Measurements from ENCODE around the gene CDK11B.

CDK11B gene

GRCh38 chr1:1626207-1627141 is 32.3 kb downstream of the CDK11B start:
- no peak for DNase-seq

GRCh38 chr1:1625824-1626206 is 33.0 kb downstream of the CDK11B start:
- no peak for DNase-seq

- DNase-seq = no peak
Observed at GRCh38 chr1:1625404-1625775, 33.4 kb downstream of the CDK11B start.

GRCh38 chr1:1624443-1625403 is 34.1 kb downstream of the CDK11B start:
- no peak for DNase-seq

GRCh38 chr1:1623631-1624442 is 35.0 kb downstream of the CDK11B start:
- DNase-seq = no peak

GRCh38 chr1:1623181-1623630 is 35.6 kb downstream of the CDK11B start:
- no peak for DNase-seq

GRCh38 chr1:1622788-1623094 is 36.1 kb downstream of the CDK11B start:
- no peak for DNase-seq

GRCh38 chr1:1622010-1622787 is 36.6 kb downstream of the CDK11B start:
- no peak for DNase-seq

- no peak for DNase-seq
Observed at GRCh38 chr1:1621173-1622009, 37.4 kb downstream of the CDK11B start.

GRCh38 chr1:1620433-1621139 is 38.2 kb downstream of the CDK11B start:
- no peak for DNase-seq

GRCh38 chr1:1619917-1620361 is 38.9 kb downstream of the CDK11B start:
- no peak for DNase-seq

GRCh38 chr1:1618396-1619068 is 40.3 kb downstream of the CDK11B start:
- no peak for DNase-seq

GRCh38 chr1:1617925-1618324 is 40.9 kb downstream of the CDK11B start:
- no peak for DNase-seq

GRCh38 chr1:1617516-1617915 is 41.3 kb downstream of the CDK11B start:
- no peak for DNase-seq

GRCh38 chr1:1616838-1617237 is 42.0 kb downstream of the CDK11B start:
- no peak for DNase-seq

- DNase-seq = no peak
Observed at GRCh38 chr1:1616045-1616790, 42.6 kb downstream of the CDK11B start.

- DNase-seq = peak; percentile 92
Observed at GRCh38 chr1:1615256-1616044, 43.4 kb downstream of the CDK11B start, which contains the start of gene MIB2. Gene MIB2 (plus strand): TSS chr1:1615500. CDS start chr1:1623453, 7,953 bp downstream.

- no peak for DNase-seq
Observed at GRCh38 chr1:1614954-1615255, 43.9 kb downstream of the CDK11B start.

Measured in NCI-H2227 treated with DMSO at 0.1 percent for 48 hours (cell line).